ENCODE measurements around the gene IGFBPL1.

DNA sequence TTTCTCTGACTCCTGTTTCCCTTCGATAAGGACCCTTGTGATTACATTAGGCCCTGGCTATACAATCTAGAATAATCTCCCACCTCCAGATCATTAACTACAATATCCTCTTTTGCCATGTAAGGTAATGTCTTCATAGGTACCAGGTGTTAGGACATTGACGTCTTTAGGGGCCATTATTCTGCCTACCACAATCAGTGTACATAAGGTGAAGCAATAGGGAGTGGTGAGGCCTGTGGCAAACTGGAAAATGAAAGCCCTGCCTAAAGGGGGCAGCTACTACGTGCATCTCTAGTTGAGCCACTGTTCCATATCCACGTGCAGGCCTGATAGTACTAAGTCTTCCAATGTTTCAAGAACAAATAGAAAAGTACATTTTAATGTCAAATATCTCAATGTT lies 36.5 kb downstream of the IGFBPL1 start:
- TF ChIP-seq, protein P1, sequence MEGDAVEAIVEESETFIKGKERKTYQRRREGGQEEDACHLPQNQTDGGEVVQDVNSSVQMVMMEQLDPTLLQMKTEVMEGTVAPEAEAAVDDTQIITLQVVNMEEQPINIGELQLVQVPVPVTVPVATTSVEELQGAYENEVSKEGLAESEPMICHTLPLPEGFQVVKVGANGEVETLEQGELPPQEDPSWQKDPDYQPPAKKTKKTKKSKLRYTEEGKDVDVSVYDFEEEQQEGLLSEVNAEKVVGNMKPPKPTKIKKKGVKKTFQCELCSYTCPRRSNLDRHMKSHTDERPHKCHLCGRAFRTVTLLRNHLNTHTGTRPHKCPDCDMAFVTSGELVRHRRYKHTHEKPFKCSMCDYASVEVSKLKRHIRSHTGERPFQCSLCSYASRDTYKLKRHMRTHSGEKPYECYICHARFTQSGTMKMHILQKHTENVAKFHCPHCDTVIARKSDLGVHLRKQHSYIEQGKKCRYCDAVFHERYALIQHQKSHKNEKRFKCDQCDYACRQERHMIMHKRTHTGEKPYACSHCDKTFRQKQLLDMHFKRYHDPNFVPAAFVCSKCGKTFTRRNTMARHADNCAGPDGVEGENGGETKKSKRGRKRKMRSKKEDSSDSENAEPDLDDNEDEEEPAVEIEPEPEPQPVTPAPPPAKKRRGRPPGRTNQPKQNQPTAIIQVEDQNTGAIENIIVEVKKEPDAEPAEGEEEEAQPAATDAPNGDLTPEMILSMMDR (IDR thresholded peaks at IDR 0.05), result no peak
- TF ChIP-seq POLR2A (IDR thresholded peaks at IDR 0.05), result no peak
- TF ChIP-seq EP300 (IDR thresholded peaks at IDR 0.05), result no peak
- no peak for TF ChIP-seq POLR2AphosphoS5 (IDR thresholded peaks at IDR 0.05)

Data from stomach (tissue), 4 donors.